Measurements from ENCODE around the gene LYPD1.

The LYPD1 gene

GRCh38 chr2:132627536-132627935 lies 42.5 kb downstream of the LYPD1 start:
- no peak for DNase-seq

- no peak for DNase-seq
Measured at GRCh38 chr2:132623096-132623839, 46.7 kb downstream of the LYPD1 start.

GRCh38 chr2:132621131-132621875 lies 48.7 kb downstream of the LYPD1 start:
- DNase-seq, result no peak

GRCh38 chr2:132620115-132620514 lies 49.9 kb downstream of the LYPD1 start:
- no peak for DNase-seq

GRCh38 chr2:132618734-132619133 lies 51.3 kb downstream of the LYPD1 start:
- no peak for DNase-seq

GRCh38 chr2:132617989-132618388 lies 52.0 kb downstream of the LYPD1 start:
- no peak for DNase-seq

- DNase-seq, result no peak
Measured at GRCh38 chr2:132615329-132616085, 54.5 kb downstream of the LYPD1 start.

- DNase-seq, result no peak
Measured at GRCh38 chr2:132611719-132612118, 58.3 kb downstream of the LYPD1 start.

- no peak for DNase-seq
Measured at GRCh38 chr2:132609101-132609890, 60.7 kb downstream of the LYPD1 start.

- DNase-seq, result no peak
Measured at GRCh38 chr2:132608311-132608710, 61.7 kb downstream of the LYPD1 start.

- no peak for DNase-seq
Measured at GRCh38 chr2:132607426-132608090, 62.4 kb downstream of the LYPD1 start.

GRCh38 chr2:132606649-132607048 lies 63.4 kb downstream of the LYPD1 start:
- no peak for DNase-seq

GRCh38 chr2:132605236-132606180 lies 64.5 kb downstream of the LYPD1 start:
- DNase-seq, result no peak

GRCh38 chr2:132604561-132604960 lies 65.4 kb downstream of the LYPD1 start:
- DNase-seq, result no peak

- DNase-seq, result no peak
Measured at GRCh38 chr2:132599556-132599955, 70.4 kb downstream of the LYPD1 start.

- DNase-seq, result no peak
Measured at GRCh38 chr2:132598536-132598935, 71.5 kb downstream of the LYPD1 start.

- DNase-seq, result no peak
Measured at GRCh38 chr2:132597831-132598230, 72.2 kb downstream of the LYPD1 start.

GRCh38 chr2:132597166-132597565 lies 72.8 kb downstream of the LYPD1 start:
- DNase-seq, result no peak

GRCh38 chr2:132595693-132596092 lies 74.3 kb downstream of the LYPD1 start:
- DNase-seq, result no peak

- no peak for DNase-seq
Measured at GRCh38 chr2:132595186-132595585, 74.8 kb downstream of the LYPD1 start.
